Measurements from ENCODE around the gene CAPG.

The CAPG gene

GRCh38 chr2:85438201-85439024 lies 28.2 kb upstream of the CAPG start:
- DNase-seq = no peak

DNA sequence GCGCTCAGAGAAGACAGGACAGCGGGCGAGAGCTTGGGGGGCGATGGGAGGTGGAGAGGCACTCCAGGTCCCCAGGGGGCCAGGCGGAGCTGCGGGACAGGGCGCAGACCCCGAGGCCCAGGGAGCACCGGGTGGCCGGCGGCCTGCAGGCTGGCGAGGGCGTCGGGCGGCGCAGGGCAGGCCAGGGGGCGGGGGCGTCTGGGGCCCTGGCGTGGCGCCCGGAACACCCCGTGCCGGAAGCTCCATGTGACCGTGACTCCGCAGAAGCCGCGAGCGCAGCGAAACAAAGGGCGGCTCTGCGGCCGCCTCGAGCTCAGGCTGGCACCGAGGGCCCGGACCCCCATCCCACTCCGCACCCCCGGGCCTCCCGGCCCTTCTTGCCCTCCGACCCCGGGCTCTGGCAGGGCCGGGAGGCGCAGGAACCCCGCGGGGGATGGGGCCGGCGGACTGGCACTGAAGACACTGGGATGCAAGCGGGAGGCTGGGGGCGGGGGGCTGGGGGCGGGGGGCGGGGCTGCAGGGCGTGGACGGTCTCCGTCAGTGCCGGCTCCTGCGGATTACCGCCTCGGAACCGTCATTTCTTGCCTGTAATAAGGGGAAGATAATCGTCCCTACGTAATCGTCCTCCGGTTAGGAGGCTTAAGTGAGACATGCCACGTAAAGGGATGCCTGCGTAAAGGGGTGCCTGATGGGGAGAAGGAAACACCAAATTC lies 27.5 kb upstream of the CAPG start:
- peak; percentile 79 for DNase-seq

DNA sequence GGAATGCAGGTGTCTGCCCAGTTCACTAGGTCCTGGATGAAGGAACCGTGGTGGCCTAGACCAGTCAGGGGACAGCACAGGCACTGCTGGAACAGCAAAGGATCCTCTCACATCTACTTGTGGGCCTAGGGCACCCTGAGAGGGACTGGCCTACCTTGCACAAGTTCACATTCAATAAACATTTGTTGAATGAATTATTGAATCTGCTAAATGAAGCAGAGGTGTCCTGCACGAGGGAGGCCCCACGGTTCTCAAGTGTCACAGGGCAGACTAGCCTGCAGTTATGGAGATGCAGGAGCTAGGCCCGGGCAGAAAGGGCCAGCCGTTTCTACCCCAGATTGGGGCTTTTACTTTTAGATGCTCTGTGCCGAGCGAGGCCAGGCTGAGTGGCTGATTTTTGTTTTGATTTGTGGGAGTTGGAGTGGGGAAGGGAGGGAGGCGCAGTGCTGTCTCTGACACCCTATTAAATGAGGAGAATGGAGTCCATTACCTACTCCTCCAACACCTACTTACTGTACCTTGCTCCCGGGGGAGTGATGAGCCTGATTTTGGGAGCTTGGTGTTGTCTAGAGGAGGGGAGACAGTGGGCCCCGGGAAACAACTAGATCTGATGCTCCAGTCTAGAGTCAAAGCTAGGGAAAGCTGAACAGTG lies 26.8 kb upstream of the CAPG start:
- DNase-seq = no peak

DNA sequence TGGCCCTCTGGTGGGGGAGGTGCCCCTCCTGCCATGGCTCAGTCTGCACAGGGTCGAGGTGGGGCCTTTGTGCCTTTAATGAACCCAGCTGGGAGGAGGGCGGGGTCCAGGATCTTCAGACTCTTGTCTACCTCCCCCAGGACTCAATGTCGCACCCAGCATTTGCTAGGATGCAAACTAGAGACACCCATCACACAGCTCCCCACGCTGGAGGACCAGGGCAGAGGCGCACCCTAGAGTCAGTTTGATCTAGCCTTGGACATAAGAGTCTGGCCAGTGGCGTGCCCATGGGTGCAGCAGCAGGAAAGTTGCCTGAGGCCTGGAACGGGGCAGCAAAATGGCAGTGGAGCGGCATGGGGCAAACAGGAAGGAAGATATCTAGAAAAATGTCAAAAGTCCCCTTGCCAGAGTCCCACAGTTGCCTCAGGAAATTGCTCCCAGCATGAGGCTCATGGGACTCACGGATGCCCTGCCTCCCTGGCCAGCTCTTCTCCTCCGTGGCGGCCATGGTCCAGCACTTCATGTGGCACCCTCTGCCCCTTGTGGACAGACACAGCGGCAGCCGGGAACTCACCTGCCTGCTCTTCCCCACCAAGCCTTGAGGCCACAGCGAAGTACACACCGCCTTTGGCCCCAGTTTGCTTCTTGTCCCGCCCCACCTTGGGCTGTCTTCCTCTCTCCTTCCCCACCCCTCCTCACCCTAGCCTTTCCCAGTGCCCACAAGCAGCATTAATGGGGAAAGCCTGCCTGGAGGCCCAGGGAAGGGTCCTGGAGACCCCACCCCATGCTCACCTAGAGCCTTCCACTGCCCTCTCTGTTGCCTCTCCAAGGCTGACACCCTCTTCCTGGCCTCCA lies 26.0 kb upstream of the CAPG start:
- DNase-seq = no peak

- DNase-seq = no peak
Measured at GRCh38 chr2:85435220-85435958, 25.2 kb upstream of the CAPG start.

DNA sequence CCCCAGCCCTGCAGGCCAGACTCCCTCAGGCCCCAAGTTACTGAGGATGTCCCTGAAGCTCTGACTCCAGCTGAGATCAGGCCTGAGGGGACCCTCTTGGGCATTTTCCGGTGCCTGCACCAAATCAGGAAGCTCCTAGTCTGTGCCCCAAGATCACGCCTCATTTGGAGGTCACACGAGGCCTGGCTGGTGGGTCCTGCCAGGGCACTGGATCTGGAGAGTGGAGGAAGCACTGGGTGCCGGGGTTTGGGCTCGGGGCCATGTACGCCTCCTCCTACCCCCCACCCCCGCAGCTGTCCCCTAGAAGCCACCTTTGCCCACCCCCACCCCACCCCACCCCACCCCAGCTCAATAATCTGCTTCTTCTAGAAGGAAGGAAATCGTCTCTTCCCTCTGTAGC lies 24.5 kb upstream of the CAPG start:
- no peak for DNase-seq

- no peak for DNase-seq
Measured at GRCh38 chr2:85433511-85434089, 23.4 kb upstream of the CAPG start.

DNA sequence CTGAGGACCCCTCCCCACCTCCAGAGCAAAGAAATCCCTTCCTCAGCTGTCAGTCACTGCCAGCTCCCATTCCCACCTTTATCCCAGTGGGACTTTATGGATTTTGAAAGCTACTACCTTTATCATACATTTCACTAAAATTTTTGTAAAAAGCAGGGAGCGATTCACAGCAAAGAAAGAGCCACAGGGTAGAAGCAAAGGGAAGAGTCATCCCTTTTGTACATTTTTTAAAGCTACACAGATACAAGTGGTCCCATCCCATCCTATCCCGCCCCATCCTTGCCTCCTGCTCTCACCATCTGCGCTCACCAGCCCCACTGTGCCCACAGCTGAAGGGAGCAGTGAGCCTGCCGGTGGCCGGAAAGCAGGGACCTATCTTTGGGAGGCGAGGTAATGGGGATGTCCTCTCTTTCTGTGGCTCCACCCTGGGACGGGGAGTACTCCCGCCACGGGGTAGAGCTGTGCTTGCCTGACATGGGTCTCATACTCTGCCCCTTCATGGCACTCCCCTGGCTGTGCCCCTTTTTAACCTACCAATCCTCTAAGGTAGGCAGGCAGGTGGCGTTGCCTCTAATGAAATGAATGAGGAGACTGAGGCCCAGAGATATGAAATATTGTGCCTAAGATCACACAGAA lies 21.5 kb upstream of the CAPG start:
- no peak for DNase-seq

DNA sequence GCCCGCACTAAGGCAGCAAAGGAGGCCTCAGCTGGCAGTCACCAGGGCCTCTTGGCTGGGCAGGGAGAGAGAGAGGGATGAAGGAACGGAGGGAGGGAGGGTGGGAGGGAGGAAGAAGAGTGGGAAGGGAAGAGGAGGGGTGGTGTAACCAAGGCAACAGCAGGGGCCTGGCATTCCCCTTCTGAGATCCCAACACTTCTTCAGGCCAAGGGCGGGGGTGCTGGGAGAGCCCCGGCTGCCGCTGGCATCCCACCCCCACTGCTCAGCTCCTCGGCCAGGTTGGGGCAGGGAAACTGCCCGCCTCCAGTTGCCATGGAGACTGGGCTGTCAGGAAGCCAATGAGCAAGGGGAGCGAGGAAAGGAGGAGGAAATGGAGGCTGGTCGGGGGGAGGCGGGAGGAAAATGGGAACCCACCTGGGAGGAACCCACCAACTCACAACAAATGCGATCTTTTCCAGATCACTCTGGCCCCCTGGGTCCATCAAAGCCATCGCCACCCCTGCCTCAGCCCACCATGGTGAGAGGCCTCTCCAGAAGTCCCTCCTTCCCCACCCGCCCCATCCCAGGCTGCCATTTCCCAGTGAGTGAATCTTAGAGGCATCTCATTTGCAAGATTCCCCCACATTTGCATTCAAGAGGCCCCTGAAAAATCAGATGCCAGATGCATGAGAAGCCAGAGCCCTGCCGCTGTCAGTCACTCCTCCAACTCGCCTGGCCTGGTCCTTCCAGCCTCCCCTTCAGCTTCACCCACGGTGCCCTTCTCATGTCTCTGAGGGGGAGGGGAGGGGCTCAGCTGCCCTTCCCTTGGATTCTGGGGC lies 20.8 kb upstream of the CAPG start:
- no peak for DNase-seq

- DNase-seq = no peak
Measured at GRCh38 chr2:85429924-85430289, 19.7 kb upstream of the CAPG start.

GRCh38 chr2:85429213-85429923 lies 19.2 kb upstream of the CAPG start:
- no peak for DNase-seq

- no peak for DNase-seq
Measured at GRCh38 chr2:85428343-85428881, 18.2 kb upstream of the CAPG start.

- DNase-seq = no peak
Measured at GRCh38 chr2:85427300-85427835, 17.2 kb upstream of the CAPG start.

DNA sequence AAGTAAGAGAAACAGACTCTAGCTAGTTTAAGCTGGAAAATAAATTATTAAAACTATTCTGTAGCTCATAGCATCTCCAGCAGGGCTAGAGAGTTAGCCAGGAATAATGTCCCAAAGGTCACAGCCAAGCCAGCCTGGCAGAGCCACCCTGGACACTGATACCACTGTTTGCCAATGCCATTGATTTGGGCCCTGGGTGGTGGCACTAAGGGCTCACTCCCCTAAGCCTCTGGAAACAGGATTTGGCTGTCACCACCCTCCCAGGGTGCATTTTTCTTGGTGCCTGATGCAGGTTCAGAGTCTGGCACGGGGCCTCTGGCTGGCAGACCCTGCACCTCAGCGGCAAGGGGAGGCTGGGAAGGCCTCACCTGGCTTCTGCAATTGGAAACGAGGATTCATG lies 15.4 kb upstream of the CAPG start:
- no peak for DNase-seq

GRCh38 chr2:85423525-85423924 lies 13.4 kb upstream of the CAPG start:
- no peak for DNase-seq

DNA sequence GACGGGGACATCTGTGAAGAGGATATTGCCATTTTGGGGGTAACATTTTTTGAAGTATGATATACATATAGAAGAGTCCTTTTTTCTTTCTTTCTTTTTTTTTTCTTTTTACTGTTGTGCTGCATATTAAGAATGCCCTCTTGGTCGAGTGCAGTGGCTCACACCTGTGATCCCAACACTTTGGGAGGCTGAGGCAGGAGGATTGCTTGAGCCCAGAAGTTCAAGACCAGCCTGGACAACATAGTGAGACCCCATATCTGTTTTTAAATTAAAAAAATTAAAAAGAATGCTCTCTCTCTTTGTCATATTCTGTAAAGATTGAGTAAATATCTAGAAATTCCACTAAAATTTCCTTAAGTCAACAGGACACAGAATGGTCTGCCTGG lies 11.9 kb upstream of the CAPG start:
- no peak for DNase-seq

DNA sequence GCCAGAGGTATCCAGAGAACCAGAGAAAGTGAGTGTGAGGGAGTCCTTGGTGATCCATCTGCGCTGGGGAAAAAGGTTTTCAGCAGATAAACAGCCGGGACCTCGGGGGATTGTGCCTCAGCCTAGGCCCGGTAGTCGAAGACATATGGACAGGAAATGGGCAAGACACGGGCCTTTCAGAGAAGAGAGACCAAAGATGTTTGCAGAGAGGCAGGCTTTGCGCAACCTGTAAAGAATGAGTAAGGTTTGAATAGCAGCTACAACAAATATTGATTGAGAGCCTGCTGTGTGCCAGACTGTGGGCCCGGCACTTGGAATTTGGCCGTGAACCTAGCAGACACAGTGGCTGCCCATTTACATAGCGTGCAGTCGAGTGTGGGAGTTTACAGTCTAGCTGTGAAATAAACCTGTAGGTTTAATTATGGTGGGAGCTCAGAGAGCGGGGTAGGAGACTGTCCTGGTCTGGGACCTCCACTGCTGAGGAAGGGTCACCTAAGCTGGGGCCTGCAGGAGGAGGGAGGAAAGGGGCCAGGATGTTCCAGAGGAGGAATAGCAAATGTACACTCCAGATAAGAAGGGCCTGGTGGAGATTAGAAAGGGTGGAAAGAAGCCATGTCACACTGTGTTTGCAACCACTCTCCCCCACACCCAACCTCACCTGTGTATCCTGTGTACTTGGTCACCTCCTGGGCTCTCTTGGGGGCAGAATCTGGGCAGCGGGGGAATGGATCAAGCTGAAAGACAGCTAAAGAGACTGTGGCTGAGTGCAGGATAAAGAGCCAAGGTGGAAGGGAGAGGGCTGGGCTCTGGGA lies 11.3 kb upstream of the CAPG start:
- DNase-seq = no peak

DNA sequence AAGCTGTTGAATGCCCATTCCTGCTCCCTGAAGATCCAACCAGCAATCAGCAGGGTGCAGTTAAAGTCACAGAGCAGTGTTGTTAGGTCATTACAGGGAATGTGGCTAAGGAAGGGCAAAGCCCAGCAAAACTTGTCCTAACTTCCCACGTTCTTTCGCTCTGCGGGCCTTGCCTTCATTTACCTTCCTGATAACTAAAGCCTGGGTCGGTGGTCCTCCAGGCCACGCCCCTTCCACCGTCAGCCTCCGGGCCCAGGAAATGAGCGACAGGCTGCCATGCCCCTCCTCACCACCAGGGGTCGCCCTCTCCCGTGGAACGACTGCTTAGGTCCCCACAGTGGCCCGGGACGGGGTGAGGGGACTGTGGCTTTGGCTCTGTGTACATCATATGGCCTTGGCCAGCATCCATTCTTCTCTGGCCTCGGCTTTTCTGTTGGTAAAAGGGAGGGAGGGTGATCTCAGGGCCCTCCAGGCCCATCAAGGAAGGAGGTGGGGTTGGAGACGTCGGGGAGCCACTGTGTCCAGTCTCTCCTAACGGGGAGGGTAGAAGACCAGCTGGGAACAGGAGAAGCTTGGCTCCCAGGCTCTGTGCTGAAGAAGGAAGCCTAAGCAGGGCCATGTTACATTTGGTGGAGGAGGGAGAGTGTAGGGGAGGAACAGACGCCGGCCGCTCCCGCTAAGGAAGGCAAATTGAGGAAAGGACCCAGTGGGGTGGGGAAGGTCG lies 10.5 kb upstream of the CAPG start:
- peak; percentile 93 for DNase-seq
